Measurements from ENCODE around the gene LPP. TPM values are rescaled to one million over a fixed set of nuclear protein-coding genes. Genes with fewer than 3 reads are reported as not detected.

LPP gene
- polyA plus RNA-seq, 1 donor (not counting 4 experiments of a cell fraction or from before 2014, with no cell fraction given), result 16.0 TPM

GRCh38 chr3:188697127-188697526 is 543.2 kb downstream of the LPP start:
- peaks cover 5% of the 10 kb centered on the region for H3K4me1 ChIP-seq (ENCODE audit: control insufficient read depth, extremely low read depth, insufficient read depth, low read length)
- H3K4me3 ChIP-seq (ENCODE audit: control insufficient read depth in 2 of 3, extremely low read depth in 1 of 3, insufficient read depth in 2 of 3, low read depth in 1 of 3, low read length in 3 of 3), result no peak overlapping the region
- H3K27ac ChIP-seq (ENCODE audit: control insufficient read depth, insufficient read depth, low read length), result no peak overlapping the region
- dilution Hi-C loops (cut with MboI; ENCODE audit: extremely low pct_ligation_motif_present, low sequenced_read_pairs), result no loop called here
- H4K20me1 ChIP-seq (ENCODE audit: control insufficient read depth, extremely low read depth, insufficient read depth, low read length), result no peaks in the 10 kb centered on the region
- H3K36me3 ChIP-seq (ENCODE audit: control insufficient read depth in 2 of 2, extremely low read depth in 1 of 2, insufficient read depth in 2 of 2, low read length in 2 of 2), result no peaks in the 10 kb centered on the region
- TF ChIP-seq EZH2 (IDR thresholded peaks at IDR 0.05; ENCODE audit: low read length), result no peak
- TF ChIP-seq CTCF (optimal IDR thresholded peaks at IDR 0.05 in 1 of 3, IDR thresholded peaks at IDR 0.05 in 1 of 3, conservative IDR thresholded peaks at IDR 0.05 in 1 of 3; ENCODE audit: extremely low read depth in 1 of 3, insufficient read depth in 2 of 3, low read length in 3 of 3), result no peak
- H3K27me3 ChIP-seq (ENCODE audit: control insufficient read depth, extremely low read depth, insufficient read depth, low read length), result no peaks in the 10 kb centered on the region
- H3K9me3 ChIP-seq (ENCODE audit: control insufficient read depth, low read depth, low read length), result no peaks in the 10 kb centered on the region
- DNase-seq (ENCODE audit: low read depth, low spot score) (no peak), FAIRE-seq (no peak)
- no peak overlapping the region for H3K4me2 ChIP-seq (ENCODE audit: control insufficient read depth, extremely low read depth, insufficient read depth, low read depth, low read length)
- H3K9ac ChIP-seq (ENCODE audit: control insufficient read depth, extremely low read depth, insufficient read depth, low read length), result no peak overlapping the region
- no peaks in the 10 kb centered on the region for H3K9me1 ChIP-seq (ENCODE audit: control insufficient read depth, extremely low read depth, insufficient read depth, low read length)
- no peaks in the 10 kb centered on the region for H3K79me2 ChIP-seq (ENCODE audit: control insufficient read depth, insufficient read depth, low read length)
- no peak overlapping the region for H2AFZ ChIP-seq (ENCODE audit: control insufficient read depth, low read length)

- no peaks in the 10 kb centered on the region for H3K9me3 ChIP-seq (ENCODE audit: control insufficient read depth, low read depth, low read length)
- no peak overlapping the region for H2AFZ ChIP-seq (ENCODE audit: control insufficient read depth, low read length)
- DNase-seq (ENCODE audit: low read depth, low spot score) (no peak), FAIRE-seq (no peak)
- dilution Hi-C loops (cut with MboI; ENCODE audit: extremely low pct_ligation_motif_present, low sequenced_read_pairs), result no loop called here
- H3K27me3 ChIP-seq (ENCODE audit: control insufficient read depth, extremely low read depth, insufficient read depth, low read length), result no peaks in the 10 kb centered on the region
- H3K27ac ChIP-seq (ENCODE audit: control insufficient read depth, insufficient read depth, low read length), result no peak overlapping the region
- no peaks in the 10 kb centered on the region for H3K36me3 ChIP-seq (ENCODE audit: control insufficient read depth in 2 of 2, extremely low read depth in 1 of 2, insufficient read depth in 2 of 2, low read length in 2 of 2)
- no peak for TF ChIP-seq CTCF (optimal IDR thresholded peaks at IDR 0.05 in 1 of 3, IDR thresholded peaks at IDR 0.05 in 1 of 3, conservative IDR thresholded peaks at IDR 0.05 in 1 of 3; ENCODE audit: extremely low read depth in 1 of 3, insufficient read depth in 2 of 3, low read length in 3 of 3)
- no peak for TF ChIP-seq EZH2 (IDR thresholded peaks at IDR 0.05; ENCODE audit: low read length)
- H3K9ac ChIP-seq (ENCODE audit: control insufficient read depth, extremely low read depth, insufficient read depth, low read length), result no peak overlapping the region
- no peak overlapping the region for H3K4me2 ChIP-seq (ENCODE audit: control insufficient read depth, extremely low read depth, insufficient read depth, low read depth, low read length)
- no peaks in the 10 kb centered on the region for H4K20me1 ChIP-seq (ENCODE audit: control insufficient read depth, extremely low read depth, insufficient read depth, low read length)
- peaks cover 5% of the 10 kb centered on the region for H3K4me1 ChIP-seq (ENCODE audit: control insufficient read depth, extremely low read depth, insufficient read depth, low read length)
- no peaks in the 10 kb centered on the region for H3K79me2 ChIP-seq (ENCODE audit: control insufficient read depth, insufficient read depth, low read length)
- H3K4me3 ChIP-seq (ENCODE audit: control insufficient read depth in 2 of 3, extremely low read depth in 1 of 3, insufficient read depth in 2 of 3, low read depth in 1 of 3, low read length in 3 of 3), result no peak overlapping the region
- H3K9me1 ChIP-seq (ENCODE audit: control insufficient read depth, extremely low read depth, insufficient read depth, low read length), result no peaks in the 10 kb centered on the region
These were observed 544.5 kb downstream of the LPP start for GRCh38 chr3:188698436-188698835.

Measured in keratinocyte (primary cell).